Brain microvascular endothelial cell (primary cell): ENCODE data around the gene GRM7.

Source experiments
- DNase-seq: peaks from one replicate; pipeline ENCODE4 v3.0.0-alpha.2; 2020
- H3K27ac ChIP-seq: fragments of 250-450 bp; sonication (Bioruptor Pico); 2 replicates; pipeline ENCODE4 v1.5.1; 2020; ENCODE audit warnings: mild to moderate bottlenecking, moderate library complexity
- H3K27me3 ChIP-seq: fragments of 250-450 bp; sonication (Bioruptor Pico); replicated peaks from 2 replicates; pipeline ENCODE4 v1.5.1; 2020; ENCODE audit warnings: mild to moderate bottlenecking
- H3K36me3 ChIP-seq: fragments of 250-450 bp; sonication (Bioruptor Pico); replicated peaks from 2 replicates; pipeline ENCODE4 v1.5.1; 2020; ENCODE audit warnings: mild to moderate bottlenecking
- H3K4me3 ChIP-seq: 2 replicates; pipeline ENCODE4 v1.5.1; 2011; ENCODE audit warnings: low read depth, mild to moderate bottlenecking, control low read depth, low read length, moderate library complexity
- in situ Hi-C: cut with HindIII; loops from 2 replicates; pipeline ENCODE4 v1.10.0; 2017; ENCODE audit warnings: low sequenced_read_pairs, low pct_ligation_motif_present
- TF ChIP-seq, protein P1 (sequence below): IDR thresholded peaks from 2 replicates; pipeline ENCODE4 v1.5.1; 2011; ENCODE audit warnings: low read depth, mild to moderate bottlenecking, moderate library complexity, low read length, control low read depth, inconsistent platforms; ENCODE audit errors: missing control alignments

The GRM7 gene

DNA sequence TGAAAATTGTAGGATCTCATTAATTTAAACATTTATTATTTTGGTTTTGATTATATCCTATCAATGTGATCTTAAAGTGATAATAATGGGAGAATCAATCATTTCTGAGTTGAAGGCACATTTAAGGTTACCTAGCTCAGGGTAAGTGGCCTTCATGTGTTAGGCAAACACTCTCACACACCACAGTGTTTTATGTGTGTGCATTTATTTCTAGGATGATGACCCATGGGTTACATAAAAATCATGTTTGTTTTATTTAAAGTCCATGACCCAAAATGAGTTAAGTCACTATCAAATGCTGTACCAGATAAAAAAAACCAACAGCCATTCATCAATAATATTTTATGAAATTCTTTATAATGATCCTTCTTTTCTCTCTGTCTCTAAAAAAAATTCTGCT lies 520.8 kb downstream of the GRM7 start:
- Histone ChIP-seq H3K4me3 (no peak overlapping the region), H3K27ac (no peak overlapping the region), H3K27me3 (no peaks in the 10 kb centered on the region), H3K36me3 (no peaks in the 10 kb centered on the region)
- TF ChIP-seq, protein P1, sequence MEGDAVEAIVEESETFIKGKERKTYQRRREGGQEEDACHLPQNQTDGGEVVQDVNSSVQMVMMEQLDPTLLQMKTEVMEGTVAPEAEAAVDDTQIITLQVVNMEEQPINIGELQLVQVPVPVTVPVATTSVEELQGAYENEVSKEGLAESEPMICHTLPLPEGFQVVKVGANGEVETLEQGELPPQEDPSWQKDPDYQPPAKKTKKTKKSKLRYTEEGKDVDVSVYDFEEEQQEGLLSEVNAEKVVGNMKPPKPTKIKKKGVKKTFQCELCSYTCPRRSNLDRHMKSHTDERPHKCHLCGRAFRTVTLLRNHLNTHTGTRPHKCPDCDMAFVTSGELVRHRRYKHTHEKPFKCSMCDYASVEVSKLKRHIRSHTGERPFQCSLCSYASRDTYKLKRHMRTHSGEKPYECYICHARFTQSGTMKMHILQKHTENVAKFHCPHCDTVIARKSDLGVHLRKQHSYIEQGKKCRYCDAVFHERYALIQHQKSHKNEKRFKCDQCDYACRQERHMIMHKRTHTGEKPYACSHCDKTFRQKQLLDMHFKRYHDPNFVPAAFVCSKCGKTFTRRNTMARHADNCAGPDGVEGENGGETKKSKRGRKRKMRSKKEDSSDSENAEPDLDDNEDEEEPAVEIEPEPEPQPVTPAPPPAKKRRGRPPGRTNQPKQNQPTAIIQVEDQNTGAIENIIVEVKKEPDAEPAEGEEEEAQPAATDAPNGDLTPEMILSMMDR, result no peak
- no peak for DNase-seq
- in situ Hi-C loops, result no loop called here

DNA sequence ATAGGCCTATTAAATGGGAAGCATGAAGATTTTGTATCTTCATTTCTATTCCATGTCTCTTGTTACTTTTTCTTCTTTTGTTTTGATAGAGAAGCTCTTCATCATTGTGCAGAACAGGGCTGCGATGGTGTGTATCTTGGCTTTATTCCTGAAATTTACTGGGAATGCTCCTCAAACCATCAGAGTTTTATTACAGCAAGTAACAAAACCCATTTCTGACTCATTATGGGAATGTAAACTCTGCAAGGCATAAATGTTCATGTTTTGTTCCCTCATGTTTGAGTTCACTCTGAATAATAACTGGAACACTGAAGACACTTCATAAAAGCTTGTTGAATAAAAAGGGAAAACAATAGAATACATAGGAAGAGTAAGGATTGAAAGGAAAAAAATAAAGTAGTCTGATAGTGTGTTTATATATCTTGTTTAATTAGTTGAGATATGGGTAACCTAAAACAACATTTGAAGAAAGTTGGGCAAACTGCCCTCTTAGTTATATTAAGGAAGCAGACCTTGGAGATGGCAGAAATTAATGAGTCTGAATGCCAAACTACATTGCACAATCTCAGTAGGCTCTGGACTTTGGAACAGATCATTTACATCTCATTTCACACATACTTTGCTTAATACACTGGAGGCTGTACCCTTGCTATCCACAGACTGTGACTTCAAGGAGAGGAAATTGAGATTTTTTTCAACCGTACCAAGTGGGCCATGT lies 521.5 kb downstream of the GRM7 start:
- TF ChIP-seq, protein P1, result no peak
- in situ Hi-C loops, result no loop called here
- H3K4me3 ChIP-seq, result no peak overlapping the region
- no peak overlapping the region for H3K27ac ChIP-seq
- no peaks in the 10 kb centered on the region for H3K36me3 ChIP-seq
- no peak for DNase-seq
- no peaks in the 10 kb centered on the region for H3K27me3 ChIP-seq

DNA sequence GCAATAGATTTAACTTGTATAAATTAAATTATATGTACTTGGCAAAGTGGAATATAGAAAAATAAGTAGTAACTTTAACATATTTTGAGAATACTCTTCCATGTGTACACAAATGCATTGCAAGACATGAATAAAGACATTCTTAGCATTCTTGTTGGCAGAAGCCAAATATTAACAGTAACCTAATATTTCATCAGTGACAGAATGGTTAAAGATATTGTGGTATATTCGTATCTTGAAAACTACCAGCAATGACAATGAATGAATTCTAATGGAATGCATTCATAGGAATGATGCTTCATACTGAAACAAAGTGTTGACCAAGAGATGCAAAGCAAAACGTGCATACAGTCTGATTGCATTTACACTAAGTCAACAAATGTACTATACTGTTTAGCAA lies 524.7 kb downstream of the GRM7 start:
- in situ Hi-C loops, result no loop called here

DNA sequence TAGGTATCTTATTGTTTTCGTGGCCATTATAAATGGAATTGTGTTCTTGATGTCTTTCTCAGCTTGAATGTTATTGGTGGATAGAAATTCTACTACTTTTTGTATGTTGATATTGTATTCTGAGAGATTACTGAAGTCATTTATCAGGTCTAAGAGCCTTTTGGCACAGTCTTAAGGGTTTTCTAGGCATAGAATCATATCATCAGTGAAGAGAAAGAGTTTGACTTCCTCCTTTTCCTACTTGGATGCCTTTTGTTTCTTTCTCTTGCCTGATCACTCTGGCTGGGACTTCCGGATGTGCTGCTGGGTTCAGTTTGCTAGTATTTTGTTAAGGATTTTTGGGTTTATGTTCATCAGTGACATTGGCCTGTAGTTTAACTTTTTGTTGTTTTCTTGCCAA lies 527.1 kb downstream of the GRM7 start:
- no peak for DNase-seq
- H3K4me3 ChIP-seq, result no peak overlapping the region
- TF ChIP-seq, protein P1, result no peak
- H3K27ac ChIP-seq, result no peak overlapping the region
- H3K36me3 ChIP-seq, result no peaks in the 10 kb centered on the region
- in situ Hi-C loops, result no loop called here
- no peaks in the 10 kb centered on the region for H3K27me3 ChIP-seq

More for the DNA sequence above, 524.7 kb downstream of the GRM7 start:
- Histone ChIP-seq H3K4me3 (no peak overlapping the region), H3K27me3 (no peaks in the 10 kb centered on the region), H3K36me3 (no peaks in the 10 kb centered on the region), H3K27ac (no peak overlapping the region)
- no peak for DNase-seq
- TF ChIP-seq, protein P1, result no peak

DNA sequence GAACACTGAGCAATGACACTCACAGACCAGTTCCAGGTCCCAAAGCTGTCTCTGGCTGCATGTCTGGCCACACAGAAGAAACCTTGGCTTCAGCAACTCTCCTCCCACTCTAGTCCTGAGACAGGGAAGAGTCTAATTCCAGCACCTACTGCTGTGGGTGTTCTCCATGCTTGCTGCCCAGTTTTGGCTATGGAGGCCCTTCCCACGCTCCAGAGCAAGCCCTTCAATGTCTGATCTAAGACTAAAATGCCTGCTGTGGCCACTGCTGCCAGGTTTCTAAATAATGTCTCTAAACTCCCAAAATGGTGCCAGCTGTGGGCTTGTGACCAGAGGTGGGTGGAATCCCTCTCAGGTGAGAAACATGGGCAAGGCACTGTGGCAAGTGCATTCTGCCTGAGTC lies 531.3 kb downstream of the GRM7 start:
- Histone ChIP-seq H3K36me3 (no peaks in the 10 kb centered on the region), H3K27me3 (no peaks in the 10 kb centered on the region), H3K27ac (no peak overlapping the region), H3K4me3 (no peak overlapping the region)
- in situ Hi-C loops, result no loop called here
- no peak for DNase-seq
- TF ChIP-seq, protein P1, result no peak
